ENCODE results near the gene DGKZ. TPM values are rescaled to one million over a fixed set of nuclear protein-coding genes. Genes with fewer than 3 reads are reported as not detected.

DGKZ gene
- total RNA-seq, 2 experiments from 2014 or later, result 159 to 166 TPM

DNA sequence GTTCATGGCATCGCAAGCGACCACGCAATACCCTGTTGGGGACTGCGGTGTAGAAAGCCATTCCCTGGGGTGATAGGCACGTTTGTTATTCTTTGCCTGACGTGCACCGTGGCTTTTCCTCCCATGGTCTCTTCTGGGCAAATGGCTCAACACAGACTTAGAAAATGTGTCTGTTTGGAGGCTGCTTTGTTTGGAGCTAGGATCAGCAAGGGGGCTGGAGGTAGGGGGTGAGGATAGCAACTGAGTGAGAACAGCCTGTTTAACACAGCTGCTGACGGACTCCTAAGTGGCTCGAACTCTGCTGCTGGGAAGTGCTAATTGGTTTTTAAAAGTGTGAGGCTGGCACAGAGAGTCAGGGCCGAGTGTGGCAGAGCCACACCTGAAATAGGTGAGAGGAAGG, 60.4 kb downstream of the DGKZ start:
- POLR2A ChIA-PET, result no interaction called here
- no peaks in the 10 kb centered on the region for H3K9me3 ChIP-seq (ENCODE audit: control insufficient read depth in 1 of 2, insufficient read depth in 1 of 2, low read length in 2 of 2)
- Mint-ChIP-seq H3K9me3 (no peaks in the 10 kb centered on the region), H3K27ac (no peak overlapping the region), H3K4me3 (no peak overlapping the region), H3K36me3 (ENCODE audit: low read depth) (peaks cover 74% of the 10 kb centered on the region), H3K4me1 (ENCODE audit: low read depth) (no peaks in the 10 kb centered on the region), H3K27me3 (no peaks in the 10 kb centered on the region)
- CTCF ChIA-PET, result interaction anchor here (1.4 kb wide), 1 partner anchor 10 kb away, joined by 3 read pairs; no protein-coding TSS in a partner anchor
- DNase-seq (no peak), ATAC-seq (ENCODE audit: poor library complexity) (no peak)
- TF ChIP-seq, protein P1, sequence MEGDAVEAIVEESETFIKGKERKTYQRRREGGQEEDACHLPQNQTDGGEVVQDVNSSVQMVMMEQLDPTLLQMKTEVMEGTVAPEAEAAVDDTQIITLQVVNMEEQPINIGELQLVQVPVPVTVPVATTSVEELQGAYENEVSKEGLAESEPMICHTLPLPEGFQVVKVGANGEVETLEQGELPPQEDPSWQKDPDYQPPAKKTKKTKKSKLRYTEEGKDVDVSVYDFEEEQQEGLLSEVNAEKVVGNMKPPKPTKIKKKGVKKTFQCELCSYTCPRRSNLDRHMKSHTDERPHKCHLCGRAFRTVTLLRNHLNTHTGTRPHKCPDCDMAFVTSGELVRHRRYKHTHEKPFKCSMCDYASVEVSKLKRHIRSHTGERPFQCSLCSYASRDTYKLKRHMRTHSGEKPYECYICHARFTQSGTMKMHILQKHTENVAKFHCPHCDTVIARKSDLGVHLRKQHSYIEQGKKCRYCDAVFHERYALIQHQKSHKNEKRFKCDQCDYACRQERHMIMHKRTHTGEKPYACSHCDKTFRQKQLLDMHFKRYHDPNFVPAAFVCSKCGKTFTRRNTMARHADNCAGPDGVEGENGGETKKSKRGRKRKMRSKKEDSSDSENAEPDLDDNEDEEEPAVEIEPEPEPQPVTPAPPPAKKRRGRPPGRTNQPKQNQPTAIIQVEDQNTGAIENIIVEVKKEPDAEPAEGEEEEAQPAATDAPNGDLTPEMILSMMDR (IDR thresholded peaks at IDR 0.05), result no peak
- no peak overlapping the region for H3K4me3 ChIP-seq (ENCODE audit: low read length)
- no peaks in the 10 kb centered on the region for H3K27me3 ChIP-seq (ENCODE audit: control insufficient read depth in 1 of 2, insufficient read depth in 2 of 2, low read length in 2 of 2)
- H3K4me1 ChIP-seq (ENCODE audit: insufficient read depth, low read length), result no peaks in the 10 kb centered on the region
- intact Hi-C loops (cut with DNase I, micrococcal nuclease), result no loop called here
- H3K27ac ChIP-seq (ENCODE audit: low read depth in 1 of 2, low read length in 2 of 2), result no peak overlapping the region
- H3K36me3 ChIP-seq (ENCODE audit: insufficient read depth, low read length), result peaks cover 65% of the 10 kb centered on the region

DNA sequence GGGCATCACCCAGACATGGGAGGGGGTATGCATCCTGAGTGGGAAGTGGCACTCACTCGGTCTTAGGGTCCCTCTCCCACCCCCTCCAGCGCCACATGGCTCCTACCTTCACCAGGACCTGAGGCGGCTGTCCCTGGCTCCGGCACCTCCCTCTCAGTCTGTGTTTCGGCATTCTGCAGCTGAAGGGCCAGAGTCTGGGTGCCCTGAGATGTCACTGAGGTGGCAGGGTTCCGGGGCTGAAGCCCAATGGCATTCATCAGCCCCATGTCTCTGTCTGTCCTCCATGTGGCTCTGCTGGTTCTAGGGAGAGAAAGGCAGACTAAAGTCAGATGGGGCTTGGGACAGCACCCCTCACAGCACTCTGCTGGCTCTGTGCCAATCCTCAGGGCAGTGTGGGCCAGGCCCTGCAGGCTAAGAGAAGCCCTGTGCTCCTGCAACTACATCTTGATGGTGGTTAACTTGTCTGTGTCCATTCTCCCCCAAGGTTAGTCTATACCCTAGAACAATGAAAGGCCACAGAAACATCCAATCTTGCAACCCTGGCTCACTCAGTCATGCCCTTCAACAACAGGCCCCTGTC, 61.2 kb downstream of the DGKZ start:
- H3K9me3 ChIP-seq (ENCODE audit: control insufficient read depth in 1 of 2, insufficient read depth in 1 of 2, low read length in 2 of 2), result no peaks in the 10 kb centered on the region
- ATAC-seq (ENCODE audit: poor library complexity), result no peak
- H3K36me3 ChIP-seq (ENCODE audit: insufficient read depth, low read length), result peaks cover 62% of the 10 kb centered on the region
- no peak overlapping the region for H3K4me3 ChIP-seq (ENCODE audit: low read length)
- ChIA-PET POLR2A (no interaction called here), CTCF (no interaction called here)
- H3K27ac ChIP-seq (ENCODE audit: low read depth in 1 of 2, low read length in 2 of 2), result no peak overlapping the region
- H3K4me1 Mint-ChIP-seq (ENCODE audit: low read depth), result no peaks in the 10 kb centered on the region
- H3K4me3 Mint-ChIP-seq, result no peak overlapping the region
- H3K4me1 ChIP-seq (ENCODE audit: insufficient read depth, low read length), result no peaks in the 10 kb centered on the region
- H3K27ac Mint-ChIP-seq, result no peak overlapping the region
- no peaks in the 10 kb centered on the region for H3K9me3 Mint-ChIP-seq
- intact Hi-C loops (cut with DNase I, micrococcal nuclease), result no loop called here
- no peaks in the 10 kb centered on the region for H3K27me3 Mint-ChIP-seq
- DNase-seq, result no peak
- H3K27me3 ChIP-seq (ENCODE audit: control insufficient read depth in 1 of 2, insufficient read depth in 2 of 2, low read length in 2 of 2), result no peaks in the 10 kb centered on the region
- H3K36me3 Mint-ChIP-seq (ENCODE audit: low read depth), result peaks cover 72% of the 10 kb centered on the region
- TF ChIP-seq, protein P1 (IDR thresholded peaks at IDR 0.05), result no peak

DNA sequence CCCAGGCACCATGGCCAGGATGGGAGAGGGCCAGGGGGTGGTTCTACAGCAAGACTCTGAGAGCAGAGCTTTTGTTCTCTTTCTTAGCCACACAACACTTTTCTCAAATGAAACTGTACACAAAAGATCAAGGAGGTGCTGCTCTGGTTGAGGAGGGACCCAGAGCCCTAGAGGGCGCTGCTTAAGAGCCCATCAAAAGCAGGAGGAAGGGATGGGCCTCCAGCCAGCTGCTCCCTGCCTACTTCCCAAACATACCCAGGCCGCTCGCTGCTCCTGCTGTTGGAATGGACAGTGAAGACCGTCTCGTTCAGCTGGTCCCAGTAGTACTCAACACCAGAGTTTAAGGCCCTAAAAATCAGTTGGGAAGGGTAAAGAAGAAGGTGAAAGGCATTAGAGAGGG, 62.8 kb downstream of the DGKZ start:
- Histone ChIP-seq H3K4me3 (ENCODE audit: low read length) (no peak overlapping the region), H3K9me3 (ENCODE audit: control insufficient read depth in 1 of 2, insufficient read depth in 1 of 2, low read length in 2 of 2) (no peaks in the 10 kb centered on the region), H3K27me3 (ENCODE audit: control insufficient read depth in 1 of 2, insufficient read depth in 2 of 2, low read length in 2 of 2) (no peaks in the 10 kb centered on the region), H3K36me3 (ENCODE audit: insufficient read depth, low read length) (peaks cover 62% of the 10 kb centered on the region), H3K4me1 (ENCODE audit: insufficient read depth, low read length) (peaks cover 8% of the 10 kb centered on the region), H3K27ac (ENCODE audit: low read depth in 1 of 2, low read length in 2 of 2) (no peak overlapping the region)
- no peak overlapping the region for H3K4me3 Mint-ChIP-seq
- peaks cover 12% of the 10 kb centered on the region for H3K4me1 Mint-ChIP-seq (ENCODE audit: low read depth)
- H3K27ac Mint-ChIP-seq, result no peak overlapping the region
- peaks cover 73% of the 10 kb centered on the region for H3K36me3 Mint-ChIP-seq (ENCODE audit: low read depth)
- POLR2A ChIA-PET, result no interaction called here
- CTCF ChIA-PET, result no interaction called here
- H3K27me3 Mint-ChIP-seq, result no peaks in the 10 kb centered on the region
- ATAC-seq (ENCODE audit: poor library complexity) (no peak), DNase-seq (no peak)
- TF ChIP-seq, protein P1 (IDR thresholded peaks at IDR 0.05), result no peak
- no peaks in the 10 kb centered on the region for H3K9me3 Mint-ChIP-seq
- intact Hi-C loops (cut with DNase I, micrococcal nuclease), result no loop called here
